Measurements from ENCODE around the gene TPSD1.
"Not testable (repeated sequence)": the region's sequence is repeated elsewhere in the genome, so short reads cannot be mapped to it uniquely, and the experiment has no call there.

Gene TPSD1

DNA sequence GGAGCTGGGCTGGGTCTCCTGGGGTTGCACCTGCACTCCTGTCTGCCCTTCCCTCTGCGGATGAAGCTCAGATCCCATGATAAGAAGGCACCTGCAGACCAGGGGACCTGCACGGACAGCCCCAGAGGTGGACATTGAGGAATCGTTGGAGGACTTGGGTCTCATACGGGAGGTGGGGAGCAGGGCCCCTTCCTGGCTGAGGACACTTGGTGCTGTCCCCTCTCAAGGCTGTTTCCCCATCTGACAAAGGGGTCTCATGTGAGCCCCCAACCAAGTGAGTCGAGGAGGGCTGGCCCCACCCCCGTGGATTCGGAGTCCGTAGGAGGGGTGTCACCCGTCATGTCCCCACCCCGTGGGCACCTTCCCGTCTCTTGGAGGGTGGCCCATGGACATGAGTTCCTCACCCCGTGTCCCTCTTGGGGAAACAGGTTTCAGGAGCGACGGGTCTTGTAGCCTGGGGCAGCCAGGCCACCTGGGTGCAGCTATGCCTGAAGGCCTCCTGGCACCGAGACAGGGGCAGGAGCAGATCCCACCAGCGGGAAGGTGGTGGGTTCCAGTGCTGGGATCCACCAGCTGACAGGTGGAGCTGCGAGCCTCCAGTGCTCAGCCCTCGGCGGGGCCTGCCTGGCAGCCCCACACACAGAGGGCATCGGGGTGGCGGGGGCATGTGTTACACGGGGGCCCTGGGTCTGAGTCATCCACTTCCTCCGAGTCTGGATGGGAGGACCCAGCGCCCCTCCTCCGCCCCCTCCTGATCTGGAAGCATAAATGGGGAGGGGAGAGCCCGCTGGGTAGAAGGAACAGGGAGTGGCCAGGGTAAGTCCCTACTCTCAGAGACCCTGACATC, at the start of gene TPSD1:
TPSD1 (plus strand) TSS at position 794 of the 847 bp plus-strand sequence. CDS start 212 bp downstream, outside the sequence.
- DNase-seq = not testable (repeated sequence)

DNA sequence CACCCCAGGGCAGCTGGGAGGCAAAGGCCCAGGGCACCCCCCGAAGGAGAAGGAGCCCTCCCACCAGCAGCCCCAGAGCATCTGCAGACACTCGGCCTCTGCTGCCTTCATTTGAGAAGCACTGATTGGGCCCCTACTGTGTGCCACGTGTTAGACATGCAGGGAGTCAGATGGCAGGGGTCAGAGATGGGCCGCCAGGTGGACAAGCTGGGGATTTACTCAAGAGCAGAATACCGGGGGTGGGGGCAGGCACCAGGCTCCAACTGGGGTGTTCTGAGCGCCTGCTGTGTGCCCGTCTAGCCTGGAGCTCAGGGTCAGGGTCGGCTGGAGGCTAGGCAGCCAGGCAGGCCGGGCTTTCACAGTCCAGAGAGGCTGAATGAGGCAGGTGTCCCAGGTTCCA, 49.5 kb upstream of the TPSD1 start:
- DNase-seq = no peak

DNA sequence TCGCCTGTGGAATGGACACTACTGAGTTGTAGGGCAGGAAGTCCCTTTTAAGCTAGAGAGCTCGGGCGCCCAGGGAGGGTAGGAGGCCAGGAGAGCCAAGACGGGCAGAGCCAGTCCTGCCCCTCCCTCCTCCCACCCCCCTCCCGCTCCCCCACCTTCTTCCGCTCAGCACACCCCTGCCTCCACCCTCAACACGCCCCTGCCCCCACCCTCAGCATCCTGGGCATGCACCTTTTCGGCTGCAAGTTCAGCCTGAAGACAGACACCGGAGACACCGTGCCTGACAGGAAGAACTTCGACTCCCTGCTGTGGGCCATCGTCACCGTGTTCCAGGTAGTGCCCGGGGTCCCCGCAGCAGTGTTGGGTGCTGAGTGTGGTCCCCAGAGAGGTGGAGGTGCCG, 49.1 kb upstream of the TPSD1 start:
- DNase-seq = no peak

DNA sequence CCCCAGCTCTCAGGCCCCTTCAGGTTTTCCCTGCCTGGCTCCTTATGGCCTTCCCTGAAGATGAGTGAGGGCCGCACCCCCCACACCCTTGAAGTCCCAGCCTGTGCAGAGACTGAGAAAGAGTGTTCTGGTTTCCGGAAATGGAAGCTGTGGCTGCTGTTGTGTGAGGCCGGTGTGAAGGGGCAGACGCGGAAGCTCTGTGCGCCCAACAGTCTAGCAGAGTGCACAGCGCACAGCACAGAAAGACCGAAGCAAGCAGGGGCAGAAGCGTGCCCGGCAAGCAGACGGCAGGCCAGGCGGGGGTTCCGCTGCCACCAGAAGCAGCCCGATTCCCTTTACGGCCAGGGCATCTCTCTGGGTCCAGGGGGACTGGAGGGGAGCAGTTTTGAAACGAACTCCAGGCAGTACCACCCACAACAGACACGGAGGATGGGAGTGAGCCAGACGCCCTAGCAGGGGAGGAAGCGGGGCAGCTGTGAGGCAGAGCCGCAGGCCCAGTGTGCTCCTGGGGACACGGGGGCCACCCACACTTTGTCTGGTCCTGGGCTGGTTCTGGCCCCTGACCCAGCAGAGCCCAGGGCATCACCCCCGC, 47.5 kb upstream of the TPSD1 start:
- DNase-seq = no peak

DNA sequence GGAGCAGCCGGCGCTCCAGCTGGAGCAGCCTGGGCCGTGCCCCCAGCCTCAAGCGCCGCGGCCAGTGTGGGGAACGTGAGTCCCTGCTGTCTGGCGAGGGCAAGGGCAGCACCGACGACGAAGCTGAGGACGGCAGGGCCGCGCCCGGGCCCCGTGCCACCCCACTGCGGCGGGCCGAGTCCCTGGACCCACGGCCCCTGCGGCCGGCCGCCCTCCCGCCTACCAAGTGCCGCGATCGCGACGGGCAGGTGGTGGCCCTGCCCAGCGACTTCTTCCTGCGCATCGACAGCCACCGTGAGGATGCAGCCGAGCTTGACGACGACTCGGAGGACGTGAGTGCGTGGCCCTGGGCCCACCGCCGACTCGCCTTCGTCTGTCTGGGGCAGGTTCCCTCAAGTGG, 46.8 kb upstream of the TPSD1 start:
- DNase-seq = no peak

DNA sequence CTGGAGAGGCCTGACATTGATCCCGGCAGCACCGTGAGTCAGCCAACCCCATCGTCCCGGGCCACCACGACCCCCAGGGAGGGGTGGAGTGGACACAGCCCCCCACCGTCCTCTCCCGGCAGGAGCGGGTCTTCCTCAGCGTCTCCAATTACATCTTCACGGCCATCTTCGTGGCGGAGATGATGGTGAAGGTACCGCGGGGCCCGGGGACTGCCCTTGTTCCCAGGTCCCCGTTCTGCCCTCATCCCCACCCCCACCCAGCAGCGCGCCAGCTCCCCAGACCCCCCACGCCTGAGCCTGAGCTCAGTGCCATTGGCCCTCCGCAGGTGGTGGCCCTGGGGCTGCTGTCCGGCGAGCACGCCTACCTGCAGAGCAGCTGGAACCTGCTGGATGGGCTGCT, 45.4 kb upstream of the TPSD1 start:
- DNase-seq = no peak

DNA sequence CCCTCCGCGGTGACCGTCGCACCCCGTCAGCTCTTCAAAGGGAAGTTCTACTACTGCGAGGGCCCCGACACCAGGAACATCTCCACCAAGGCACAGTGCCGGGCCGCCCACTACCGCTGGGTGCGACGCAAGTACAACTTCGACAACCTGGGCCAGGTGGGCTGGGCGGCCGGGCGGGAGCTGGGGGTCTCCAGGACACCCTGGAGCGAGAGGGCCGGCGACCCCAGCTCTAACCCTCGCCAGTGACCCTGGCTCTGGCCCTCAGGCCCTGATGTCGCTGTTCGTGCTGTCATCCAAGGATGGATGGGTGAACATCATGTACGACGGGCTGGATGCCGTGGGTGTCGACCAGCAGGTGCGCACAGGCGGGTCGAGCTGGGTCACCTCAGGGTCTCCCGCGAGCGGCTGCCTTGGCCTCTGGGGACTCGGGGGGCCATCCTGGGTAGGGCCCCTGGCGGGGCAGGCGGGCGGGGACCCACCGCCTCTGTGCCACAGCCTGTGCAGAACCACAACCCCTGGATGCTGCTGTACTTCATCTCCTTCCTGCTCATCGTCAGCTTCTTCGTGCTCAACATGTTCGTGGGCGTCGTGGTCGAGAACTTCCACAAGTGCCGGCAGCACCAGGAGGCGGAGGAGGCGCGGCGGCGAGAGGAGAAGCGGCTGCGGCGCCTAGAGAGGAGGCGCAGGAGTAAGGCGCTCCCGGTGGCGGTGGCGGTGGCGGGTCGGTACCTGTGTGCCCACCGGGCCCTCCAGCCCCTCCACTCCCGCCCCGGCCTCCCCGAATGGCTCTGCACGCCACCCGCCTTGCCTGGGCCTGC, 44.2 kb upstream of the TPSD1 start:
- DNase-seq = no peak

DNA sequence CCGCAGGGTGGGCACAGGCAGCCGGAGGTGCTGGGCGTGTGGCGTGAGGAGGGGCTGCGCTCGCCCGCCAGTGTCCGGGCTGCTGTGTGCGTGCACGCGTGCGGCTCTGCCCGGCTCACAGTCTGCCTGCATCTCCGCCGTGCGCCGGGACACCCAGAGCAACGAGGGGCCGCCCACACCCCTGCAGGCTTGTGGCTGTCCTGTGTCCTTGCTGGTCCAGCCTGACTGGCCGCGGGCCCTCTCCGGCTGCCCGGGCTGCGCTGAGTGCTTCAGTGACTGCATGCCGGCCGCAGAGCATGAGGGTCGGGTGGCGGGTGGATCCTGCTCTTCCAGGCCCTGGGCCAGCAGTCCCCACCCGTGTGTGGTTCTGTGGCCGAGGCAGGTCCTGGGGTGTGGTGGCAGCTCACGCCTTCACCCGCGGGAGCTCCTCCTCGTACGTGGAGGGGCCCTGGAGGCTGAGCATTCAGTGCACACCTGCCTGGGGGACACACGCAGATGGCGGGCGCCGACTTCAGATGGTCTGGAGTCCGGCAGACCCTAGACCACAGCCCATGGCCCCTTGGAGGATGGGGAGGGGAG, 43.2 kb upstream of the TPSD1 start:
- no peak for DNase-seq

DNA sequence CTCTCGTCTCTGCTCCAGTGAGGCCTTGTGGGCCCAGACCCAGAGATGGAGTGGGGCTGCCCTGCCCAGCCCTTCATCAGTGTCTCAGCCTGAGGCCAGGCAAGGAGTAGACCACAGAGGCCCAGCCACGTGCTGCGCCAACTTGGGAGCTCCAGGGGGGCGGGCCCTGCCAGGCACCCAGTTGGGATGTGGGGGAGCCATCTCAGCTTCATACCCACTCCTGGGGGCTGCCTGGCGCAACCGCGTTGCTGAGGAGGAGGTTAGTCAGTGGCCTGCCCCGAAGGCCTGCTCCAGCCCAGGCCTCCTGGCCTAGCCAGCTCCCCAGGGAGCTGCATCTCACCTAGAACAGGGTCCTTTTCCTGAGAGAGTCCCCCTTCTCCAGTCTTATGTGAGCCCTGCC, 42.6 kb upstream of the TPSD1 start:
- no peak for DNase-seq

DNA sequence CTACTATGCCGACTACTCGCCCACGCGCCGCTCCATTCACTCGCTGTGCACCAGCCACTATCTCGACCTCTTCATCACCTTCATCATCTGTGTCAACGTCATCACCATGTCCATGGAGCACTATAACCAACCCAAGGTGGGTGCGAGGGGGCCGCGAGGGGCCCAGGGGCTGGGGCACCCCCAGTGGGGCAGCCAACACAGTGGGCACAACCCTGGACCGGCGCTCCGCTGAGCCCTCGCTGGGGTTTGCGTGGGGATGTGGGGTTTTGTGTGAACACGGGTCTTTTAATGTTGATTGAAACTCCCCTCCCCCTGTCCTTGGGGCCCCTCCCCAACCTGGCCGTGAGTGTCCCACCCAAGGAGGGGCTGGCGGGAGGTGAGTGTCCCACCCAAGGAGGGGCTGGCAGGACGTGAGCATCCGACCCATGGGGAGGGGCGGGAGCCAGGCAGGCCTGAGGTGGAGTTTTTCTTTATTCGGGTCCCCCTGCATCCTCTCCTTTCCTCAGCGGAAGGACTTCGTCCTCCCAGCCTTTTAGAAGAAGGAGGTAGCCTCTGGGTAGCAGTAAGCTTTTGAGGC, 42.0 kb upstream of the TPSD1 start:
- DNase-seq = no peak

DNA sequence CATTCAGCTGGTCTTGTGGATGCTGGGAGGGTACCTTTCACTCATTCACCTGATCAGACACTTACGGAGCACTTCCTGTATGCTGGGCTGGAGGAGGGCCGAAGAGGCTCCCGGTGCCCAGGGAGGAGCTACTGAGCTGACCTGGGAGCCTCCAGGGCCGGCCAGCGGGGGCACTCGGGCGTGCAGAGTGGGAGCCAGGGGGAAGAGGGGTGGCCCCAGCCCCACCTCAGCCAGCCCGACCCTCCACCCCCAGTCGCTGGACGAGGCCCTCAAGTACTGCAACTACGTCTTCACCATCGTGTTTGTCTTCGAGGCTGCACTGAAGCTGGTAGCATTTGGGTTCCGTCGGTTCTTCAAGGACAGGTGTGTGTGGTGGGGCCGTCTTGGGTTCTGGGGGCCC, 41.1 kb upstream of the TPSD1 start:
- no peak for DNase-seq

DNA sequence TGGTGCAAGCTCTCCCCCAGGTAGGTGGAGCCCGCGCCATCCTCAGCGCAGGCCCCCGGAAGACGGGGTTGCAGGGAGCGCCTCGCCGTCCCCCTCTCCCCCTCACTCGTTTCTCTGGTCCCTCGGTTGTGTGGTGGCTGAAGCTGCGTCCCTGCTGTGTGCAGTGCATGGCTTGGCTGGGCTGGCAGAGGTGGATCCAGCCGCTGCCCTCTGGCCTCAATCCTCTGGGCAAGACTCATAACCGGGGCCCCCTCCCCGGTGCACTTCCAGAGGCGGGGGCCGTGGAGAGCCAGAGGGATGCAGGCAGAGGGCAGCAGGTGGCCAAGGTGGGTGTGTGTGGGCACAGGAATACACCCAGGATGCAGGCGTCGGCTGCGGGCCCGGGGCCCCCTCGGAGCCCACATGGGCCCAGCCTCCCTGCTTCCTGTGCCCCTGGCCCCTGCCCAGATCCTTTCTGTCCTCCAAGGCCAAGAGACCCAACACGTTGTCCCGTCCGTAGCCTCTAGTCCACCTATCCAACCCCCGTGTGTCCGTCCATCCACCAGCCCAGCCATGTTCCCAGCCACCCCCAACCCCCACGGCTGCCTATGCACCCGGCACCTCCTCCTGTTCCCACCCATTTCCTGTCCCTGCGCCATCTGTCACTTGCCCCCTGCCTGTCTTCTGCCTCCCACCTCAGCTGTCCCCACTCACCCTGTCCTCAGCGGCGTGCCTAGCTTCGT, 40.1 kb upstream of the TPSD1 start:
- DNase-seq = no peak

DNA sequence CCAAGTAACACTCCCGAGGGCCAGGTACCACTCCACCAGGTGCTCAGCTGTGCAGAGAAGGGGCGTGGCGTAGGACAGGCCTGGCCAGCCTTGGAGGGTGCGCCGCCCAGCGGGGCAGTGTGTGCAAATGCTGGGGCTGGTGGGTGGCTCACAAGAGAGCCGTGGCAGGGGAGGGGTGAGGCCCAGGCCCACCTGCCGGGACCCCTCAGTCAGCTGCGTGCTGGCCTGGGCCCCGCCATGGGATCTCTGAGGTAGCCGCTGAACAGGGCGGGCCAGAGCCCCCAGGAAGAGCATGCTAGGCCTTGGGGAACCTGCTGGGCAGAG, 39.6 kb upstream of the TPSD1 start:
- DNase-seq = no peak

DNA sequence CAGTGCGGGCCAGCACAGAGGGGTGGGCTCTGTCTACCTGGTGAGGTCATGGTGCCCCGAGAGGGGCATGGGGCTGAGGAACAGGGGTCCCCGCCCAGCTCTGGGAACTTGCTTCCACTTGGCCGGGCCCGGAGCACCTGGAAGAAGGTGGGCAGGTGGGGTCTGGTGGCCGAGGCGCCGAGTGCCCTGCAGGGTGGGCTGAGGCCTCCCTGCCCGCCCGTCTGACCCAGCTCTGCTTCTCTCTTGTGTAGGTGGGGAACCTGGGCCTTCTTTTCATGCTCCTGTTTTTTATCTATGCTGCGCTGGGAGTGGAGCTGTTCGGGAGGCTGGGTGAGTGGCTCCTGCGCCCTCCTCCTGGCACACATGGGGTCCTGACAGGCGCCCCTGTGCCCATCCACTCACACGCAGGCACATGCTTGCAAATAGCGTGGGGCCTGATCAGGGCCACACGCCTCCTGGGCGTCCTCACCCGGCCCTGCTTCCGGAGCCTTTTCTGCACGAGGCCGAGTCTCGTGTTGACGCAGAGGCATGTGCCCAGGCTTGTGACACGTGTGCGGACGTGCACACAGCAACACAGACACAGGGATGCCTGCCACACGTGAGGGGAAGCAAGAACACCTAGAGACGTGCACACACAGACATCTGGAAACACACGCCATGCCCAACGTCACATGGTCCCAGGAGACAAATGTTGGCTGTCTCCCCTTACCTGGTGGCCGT, 39.0 kb upstream of the TPSD1 start:
- DNase-seq = no peak

DNA sequence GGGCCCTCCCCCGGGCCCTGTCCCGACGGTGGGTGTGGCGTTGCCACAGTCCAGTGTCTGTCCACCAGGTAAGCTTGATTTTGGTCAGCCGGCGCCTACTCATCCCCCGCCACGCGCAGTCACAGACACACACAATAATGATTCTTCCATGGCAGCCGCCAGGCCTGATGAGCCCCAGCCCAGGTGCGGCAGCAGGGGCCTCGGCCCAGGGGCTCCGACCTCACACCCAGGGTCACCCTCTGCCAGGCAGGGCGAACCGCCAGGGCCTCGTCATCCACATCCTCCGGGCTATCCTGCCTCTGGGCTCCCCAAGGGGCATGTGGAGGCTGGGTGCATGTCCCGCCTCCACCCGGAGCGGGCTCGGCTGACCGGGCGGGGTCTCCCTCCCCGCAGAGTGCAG, 38.3 kb upstream of the TPSD1 start:
- no peak for DNase-seq

DNA sequence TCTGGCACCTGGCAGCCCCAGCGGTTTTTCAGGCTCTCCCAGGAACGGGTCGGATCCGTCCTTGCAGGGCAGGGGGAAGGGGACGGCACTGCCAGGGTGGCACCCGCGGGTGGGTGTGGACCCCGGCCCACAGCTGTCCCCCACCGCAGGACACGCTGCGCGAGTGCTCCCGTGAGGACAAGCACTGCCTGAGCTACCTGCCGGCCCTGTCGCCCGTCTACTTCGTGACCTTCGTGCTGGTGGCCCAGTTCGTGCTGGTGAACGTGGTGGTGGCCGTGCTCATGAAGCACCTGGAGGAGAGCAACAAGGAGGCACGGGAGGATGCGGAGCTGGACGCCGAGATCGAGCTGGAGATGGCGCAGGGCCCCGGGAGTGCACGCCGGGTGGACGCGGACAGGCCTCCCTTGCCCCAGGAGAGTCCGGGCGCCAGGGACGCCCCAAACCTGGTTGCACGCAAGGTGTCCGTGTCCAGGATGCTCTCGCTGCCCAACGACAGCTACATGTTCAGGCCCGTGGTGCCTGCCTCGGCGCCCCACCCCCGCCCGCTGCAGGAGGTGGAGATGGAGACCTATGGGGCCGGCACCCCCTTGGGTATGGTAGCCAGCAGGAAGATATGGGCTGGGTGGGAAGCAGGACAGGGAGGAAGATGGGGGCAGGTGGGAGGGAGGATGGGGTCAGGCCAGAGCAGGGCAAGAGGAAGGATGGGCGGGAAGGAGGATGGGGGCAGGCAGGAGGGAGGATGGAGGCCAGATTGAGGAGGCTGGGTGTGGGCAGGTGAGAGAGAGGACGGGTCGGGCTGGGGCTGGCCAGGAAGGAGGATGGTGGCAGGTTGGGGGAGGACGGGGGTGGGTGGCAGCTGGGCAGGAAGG, 37.6 kb upstream of the TPSD1 start:
- no peak for DNase-seq

DNA sequence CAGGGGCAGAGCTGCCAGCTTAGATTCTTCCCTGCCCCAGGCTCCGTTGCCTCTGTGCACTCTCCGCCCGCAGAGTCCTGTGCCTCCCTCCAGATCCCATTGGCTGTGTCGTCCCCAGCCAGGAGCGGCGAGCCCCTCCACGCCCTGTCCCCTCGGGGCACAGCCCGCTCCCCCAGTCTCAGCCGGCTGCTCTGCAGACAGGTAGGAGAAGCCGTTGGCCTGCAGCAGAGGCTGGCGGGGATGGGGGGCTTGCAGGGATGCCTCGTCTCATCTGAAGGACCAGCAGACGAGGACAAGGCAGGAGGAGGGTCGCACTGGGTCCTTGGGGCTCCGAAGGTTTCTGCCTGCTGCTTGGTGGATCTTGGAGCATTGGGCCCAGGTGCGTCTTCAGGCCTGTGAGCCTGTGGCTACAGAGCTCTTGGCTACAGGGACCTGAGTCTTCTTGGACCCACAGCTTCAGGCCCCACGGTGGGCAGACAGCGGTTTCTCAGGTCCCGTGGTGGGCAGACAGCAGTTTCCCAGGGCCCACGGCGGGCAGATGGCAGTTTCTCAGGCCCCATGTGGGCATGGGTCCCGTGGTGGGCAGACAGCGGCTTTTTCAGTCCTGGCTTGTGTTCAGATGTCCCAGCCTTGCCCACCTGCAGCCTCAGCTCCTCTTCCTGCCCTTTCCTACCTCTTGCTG, 36.8 kb upstream of the TPSD1 start:
- DNase-seq = no peak

DNA sequence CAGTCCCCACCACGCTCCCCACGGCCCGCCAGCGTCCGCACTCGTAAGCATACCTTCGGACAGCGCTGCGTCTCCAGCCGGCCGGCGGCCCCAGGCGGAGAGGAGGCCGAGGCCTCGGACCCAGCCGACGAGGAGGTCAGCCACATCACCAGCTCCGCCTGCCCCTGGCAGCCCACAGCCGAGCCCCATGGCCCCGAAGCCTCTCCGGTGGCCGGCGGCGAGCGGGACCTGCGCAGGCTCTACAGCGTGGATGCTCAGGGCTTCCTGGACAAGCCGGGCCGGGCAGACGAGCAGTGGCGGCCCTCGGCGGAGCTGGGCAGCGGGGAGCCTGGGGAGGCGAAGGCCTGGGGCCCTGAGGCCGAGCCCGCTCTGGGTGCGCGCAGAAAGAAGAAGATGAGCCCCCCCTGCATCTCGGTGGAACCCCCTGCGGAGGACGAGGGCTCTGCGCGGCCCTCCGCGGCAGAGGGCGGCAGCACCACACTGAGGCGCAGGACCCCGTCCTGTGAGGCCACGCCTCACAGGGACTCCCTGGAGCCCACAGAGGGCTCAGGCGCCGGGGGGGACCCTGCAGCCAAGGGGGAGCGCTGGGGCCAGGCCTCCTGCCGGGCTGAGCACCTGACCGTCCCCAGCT, 35.7 kb upstream of the TPSD1 start:
- DNase-seq = no peak

DNA sequence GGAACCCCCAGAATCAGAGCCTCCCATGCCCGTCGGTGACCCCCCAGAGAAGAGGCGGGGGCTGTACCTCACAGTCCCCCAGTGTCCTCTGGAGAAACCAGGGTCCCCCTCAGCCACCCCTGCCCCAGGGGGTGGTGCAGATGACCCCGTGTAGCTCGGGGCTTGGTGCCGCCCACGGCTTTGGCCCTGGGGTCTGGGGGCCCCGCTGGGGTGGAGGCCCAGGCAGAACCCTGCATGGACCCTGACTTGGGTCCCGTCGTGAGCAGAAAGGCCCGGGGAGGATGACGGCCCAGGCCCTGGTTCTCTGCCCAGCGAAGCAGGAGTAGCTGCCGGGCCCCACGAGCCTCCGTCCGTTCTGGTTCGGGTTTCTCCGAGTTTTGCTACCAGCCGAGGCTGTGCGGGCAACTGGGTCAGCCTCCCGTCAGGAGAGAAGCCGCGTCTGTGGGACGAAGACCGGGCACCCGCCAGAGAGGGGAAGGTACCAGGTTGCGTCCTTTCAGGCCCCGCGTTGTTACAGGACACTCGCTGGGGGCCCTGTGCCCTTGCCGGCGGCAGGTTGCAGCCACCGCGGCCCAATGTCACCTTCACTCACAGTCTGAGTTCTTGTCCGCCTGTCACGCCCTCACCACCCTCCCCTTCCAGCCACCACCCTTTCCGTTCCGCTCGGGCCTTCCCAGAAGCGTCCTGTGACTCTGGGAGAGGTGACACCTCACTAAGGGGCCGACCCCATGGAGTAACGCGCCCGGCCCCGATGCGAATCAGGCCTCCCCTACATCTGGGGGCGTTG, 34.8 kb upstream of the TPSD1 start:
- DNase-seq = no peak

Data from stimulated activated CD4-positive, alpha-beta T cell treated with anti-CD3 and anti-CD28 coated beads, Interleukin-2, amount 100 ng/mL, for 24 hours (primary cell).